A549 (cell line): Measurements from ENCODE around the gene CAMK2N2. TPM values are rescaled to one million over a fixed set of nuclear protein-coding genes. Genes with fewer than 3 reads are reported as not detected.

Experiments used
- ATAC-seq, 2 experiments: fragments of 200-7000 bp in 1 of 2; fragments of >200 bp in 1 of 2; cut with Nextera tagmentation in 1 of 2; cut with Tn5 transposase in 1 of 2; 3 replicates each; pipeline versions ENCODE4 v1.8.0 to v1.9.1; 2018 to 2020; ENCODE audit warnings: mild to moderate bottlenecking in 1 of 2, moderate library complexity in 1 of 2
- CTCF ChIA-PET: fragments of 300-600 bp; sonication (Branson Sonifier 250); formaldehyde crosslinking; extraction: SDS; loops from one replicate; lab custom pipeline; 2021; ENCODE audit warnings: antibody characterized with exemption, inconsistent platforms; lab: Yijun Ruan, JAX
- POLR2A ChIA-PET: fragments of 350-600 bp; formaldehyde crosslinking; extraction: SDS; loops from one replicate; lab custom pipeline; 2021; ENCODE audit warnings: antibody characterized with exemption, inconsistent platforms; lab: Yijun Ruan, JAX
- DNase-seq, 2 experiments: peaks; one replicate each; pipeline versions ENCODE4 v3.0.0 to v3.0.0-alpha.2; 2011 to 2016; ENCODE audit warnings: low read depth in 1 of 2, low spot score in 1 of 2
- FAIRE-seq: peaks from 2 replicates; lab custom pipeline; 2011; peaks lifted over from hg19 to GRCh38; lab: Jason Lieb, UNC
- H3K27ac ChIP-seq, 2 experiments: fragments of >200 bp; sonication (Bioruptor Twin); formaldehyde crosslinking; 3 replicates each; pipeline ENCODE4 v1.5.1; 2016 to 2017
- H3K4me1 ChIP-seq: fragments of >200 bp; sonication (Bioruptor Twin); formaldehyde crosslinking; 3 replicates; pipeline ENCODE4 v1.6.1; 2016
- H3K4me2 ChIP-seq: fragments of >200 bp; sonication (Bioruptor Twin); formaldehyde crosslinking; 3 replicates; pipeline ENCODE4 v1.6.1; 2016
- H3K4me3 ChIP-seq: fragments of >200 bp; sonication (Bioruptor Twin); formaldehyde crosslinking; 3 replicates; pipeline ENCODE4 v1.5.1; 2016
- H3K9me3 ChIP-seq: fragments of >200 bp; sonication (Bioruptor Twin); formaldehyde crosslinking; 3 replicates; pipeline ENCODE4 v1.6.1; 2016
- CBX8 ChIP-seq: fragments of 200-600 bp; sonication (generic); IDR thresholded peaks from 2 replicates; pipeline ENCODE4 v1.6.1; 2016
- CEBPB ChIP-seq, 2 experiments: fragments of >200 bp in 1 of 2; sonication (Bioruptor Twin) in 1 of 2; formaldehyde crosslinking in 1 of 2; IDR thresholded peaks; 2 replicates each; pipeline ENCODE4 v1.6.1; 2012 to 2016
- CTCF ChIP-seq: fragments of >200 bp; sonication (Bioruptor Twin); formaldehyde crosslinking; IDR thresholded peaks from 3 replicates; pipeline ENCODE4 v1.5.1; 2016
- EP300 ChIP-seq, 2 experiments: fragments of >200 bp; sonication (Bioruptor Twin); formaldehyde crosslinking; IDR thresholded peaks; 2 replicates in 1 of 2; 3 replicates in 1 of 2; pipeline ENCODE4 v1.6.1; 2016 to 2017
- FOXS1 ChIP-seq: fragments of 250-450 bp; sonication (Bioruptor Pico); IDR thresholded peaks from 2 replicates; pipeline ENCODE4 v1.5.0; 2020; ENCODE audit warnings: mild to moderate bottlenecking, moderate library complexity
- GATA3 ChIP-seq: IDR thresholded peaks from 2 replicates; pipeline ENCODE4 v1.6.1; 2012; ENCODE audit warnings: borderline replicate concordance
- JUNB ChIP-seq: fragments of >200 bp; sonication (Bioruptor Twin); formaldehyde crosslinking; IDR thresholded peaks from 2 replicates; pipeline ENCODE4 v1.6.1; 2016
- NR3C1 ChIP-seq: fragments of >200 bp; sonication (Bioruptor Twin); formaldehyde crosslinking; IDR thresholded peaks from 3 replicates; pipeline ENCODE4 v1.6.1; 2017
- RAD21 ChIP-seq, 2 experiments: fragments of >200 bp in 1 of 2; sonication (Bioruptor Twin) in 1 of 2; formaldehyde crosslinking in 1 of 2; IDR thresholded peaks in 1 of 2; conservative IDR thresholded peaks in 1 of 2; 2 replicates in 1 of 2; 3 replicates in 1 of 2; pipeline ENCODE4 v1.6.1; 2012 to 2018; ENCODE audit warnings: inconsistent platforms in 1 of 2
- SMC3 ChIP-seq: fragments of >200 bp; sonication (Bioruptor Twin); formaldehyde crosslinking; IDR thresholded peaks from 3 replicates; pipeline ENCODE4 v1.6.1; 2018; ENCODE audit warnings: inconsistent platforms
- USF2 ChIP-seq: fragments of 450-650 bp; IDR thresholded peaks from 2 replicates; pipeline ENCODE4 v1.6.1; 2014; ENCODE audit warnings: antibody characterized with exemption
- ZNF302 ChIP-seq: fragments of 250-450 bp; sonication (Bioruptor Pico); IDR thresholded peaks from 2 replicates; pipeline ENCODE4 v1.9.0; 2021; ENCODE audit warnings: inconsistent platforms, mild to moderate bottlenecking, moderate library complexity
- WGBS: methylation state at CpG from one replicate; pipeline ENCODE4 v1.1.6; 2017; ENCODE audit errors: missing lambda C conversion rate; 5-methylcytosine and 5-hydroxymethylcytosine counted together
- polyA plus RNA-seq, 4 experiments: library from polyadenylated mRNA; depleted of rRNA in 3 of 4; stranded (reverse); fragments of >200 nt; fragmentation: RNase III in 1 of 4; extraction: RNeasy Plus Mini Kit Qiagen cat#74134 plus additional on column Dnase treatment in 1 of 4; gene quantifications; 2 replicates in 3 of 4; 3 replicates in 1 of 4; pipeline ENCODE4 v1.2.3, GENCODE V29; 2011 to 2017
- TF ChIP-seq, protein P1 (sequence below): fragments of 250-450 bp; sonication (Bioruptor Pico); IDR thresholded peaks from 2 replicates; pipeline ENCODE4 v1.5.0; 2021; ENCODE audit warnings: mild to moderate bottlenecking, moderate library complexity, borderline replicate concordance
- TF ChIP-seq, protein P2 (sequence below): fragments of 250-450 bp; sonication (Bioruptor Pico); IDR thresholded peaks from 2 replicates; pipeline ENCODE4 v1.5.0; 2020; ENCODE audit warnings: low read depth, mild to moderate bottlenecking, moderate library complexity

The CAMK2N2 gene
- polyA plus RNA-seq, 2 of the 4 experiments (the other 2 are of a cell fraction): 0.05 to 0.71 TPM

- CTCF ChIA-PET: interaction anchor here (0.5 to 1.8 kb wide), 7 partner anchors 93 to 462 kb away, joined by 3 to 7 read pairs (median 3); no protein-coding TSS in a partner anchor
- no peaks in the 10 kb centered on the region for H3K4me1 ChIP-seq
- POLR2A ChIA-PET: no interaction called here
- 75% methylated on average over 8 of the region's 10 CpGs for WGBS
- H3K4me2 ChIP-seq: no peak overlapping the region
- no peak for ATAC-seq
- no peak for TF ChIP-seq USF2
- no peak for DNase-seq
- FAIRE-seq: no peak
- no peaks in the 10 kb centered on the region for H3K9me3 ChIP-seq
- no peak overlapping the region for H3K4me3 ChIP-seq
- H3K27ac ChIP-seq: no peak overlapping the region
Observed at GRCh38 chr3:184290331-184290730, 29.0 kb upstream of the CAMK2N2 start.

DNA sequence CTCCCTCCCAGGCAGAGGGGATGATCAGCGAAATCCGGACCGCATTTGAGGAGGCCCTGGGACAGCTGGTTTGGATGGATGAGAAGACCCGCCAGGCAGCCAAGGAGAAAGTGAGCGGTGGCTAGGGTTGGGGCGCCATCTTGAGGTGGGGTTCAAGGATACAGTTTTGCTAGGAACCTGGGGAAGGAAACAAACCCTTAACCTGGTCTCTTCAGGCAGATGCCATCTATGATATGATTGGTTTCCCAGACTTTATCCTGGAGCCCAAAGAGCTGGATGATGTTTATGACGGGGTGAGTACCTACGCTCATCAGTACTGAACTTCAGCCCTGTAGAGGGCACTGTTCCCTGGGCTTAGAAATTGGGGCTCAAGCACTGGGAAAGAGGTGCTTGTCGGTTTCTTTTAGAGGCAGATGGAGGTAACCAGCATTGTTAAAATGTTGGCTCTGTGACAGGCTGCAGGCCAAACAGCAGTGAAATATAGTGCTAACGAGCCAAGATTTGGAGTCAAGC lies 28.1 kb upstream of the CAMK2N2 start:
- ChIA-PET CTCF (interaction anchor here (0.5 to 1.8 kb wide), 25 partner anchors 8 to 404 kb away, joined by 3 to 11 read pairs (median 3); partner anchors contain the start of genes EEF1AKMT4, HTR3C and VWA5B2), POLR2A (no interaction called here)
- DNase-seq: peak; percentile 66 to 74
- Histone ChIP-seq H3K9me3 (no peaks in the 10 kb centered on the region), H3K4me2 (no peak overlapping the region), H3K27ac (no peak overlapping the region), H3K4me3 (no peak overlapping the region), H3K4me1 (no peaks in the 10 kb centered on the region)
- no peak for FAIRE-seq
- 12% methylated on average over 10 of the region's 10 CpGs for WGBS
- no peak for TF ChIP-seq JUNB
- TF ChIP-seq GATA3: no peak
- peak; percentile 36; the same call in 1 of the 3 replicates for TF ChIP-seq SMC3
- peak; percentile 79 to 88 for TF ChIP-seq RAD21 (conservative IDR thresholded peaks at IDR 0.05 in 1 of 2, IDR thresholded peaks at IDR 0.05 in 1 of 2)
- TF ChIP-seq NR3C1: no peak
- TF ChIP-seq CTCF: peak; percentile 71
- no peak for TF ChIP-seq ZNF302
- TF ChIP-seq, protein P1, sequence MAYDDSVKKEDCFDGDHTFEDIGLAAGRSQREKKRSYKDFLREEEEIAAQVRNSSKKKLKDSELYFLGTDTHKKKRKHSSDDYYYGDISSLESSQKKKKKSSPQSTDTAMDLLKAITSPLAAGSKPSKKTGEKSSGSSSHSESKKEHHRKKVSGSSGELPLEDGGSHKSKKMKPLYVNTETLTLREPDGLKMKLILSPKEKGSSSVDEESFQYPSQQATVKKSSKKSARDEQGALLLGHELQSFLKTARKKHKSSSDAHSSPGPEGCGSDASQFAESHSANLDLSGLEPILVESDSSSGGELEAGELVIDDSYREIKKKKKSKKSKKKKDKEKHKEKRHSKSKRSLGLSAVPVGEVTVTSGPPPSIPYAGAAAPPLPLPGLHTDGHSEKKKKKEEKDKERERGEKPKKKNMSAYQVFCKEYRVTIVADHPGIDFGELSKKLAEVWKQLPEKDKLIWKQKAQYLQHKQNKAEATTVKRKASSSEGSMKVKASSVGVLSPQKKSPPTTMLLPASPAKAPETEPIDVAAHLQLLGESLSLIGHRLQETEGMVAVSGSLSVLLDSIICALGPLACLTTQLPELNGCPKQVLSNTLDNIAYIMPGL (CRISPR knock-in tag): no peak
- TF ChIP-seq, all 56 proteins: peak for 3
- peak; percentile 78 to 88; a peak in 5 of 6 replicates for ATAC-seq

- 4% methylated on average over 4 of the region's 4 CpGs for WGBS
- DNase-seq: peak; percentile 71 to 78
- Histone ChIP-seq H3K9me3 (no peaks in the 10 kb centered on the region), H3K27ac (no peak overlapping the region), H3K4me3 (no peak overlapping the region), H3K4me2 (no peak overlapping the region), H3K4me1 (no peaks in the 10 kb centered on the region)
- CTCF ChIA-PET: interaction anchor here (0.6 to 4.5 kb wide), 11 partner anchors 10 to 399 kb away, joined by 3 to 24 read pairs (median 3); partner anchors contain the start of genes EEF1AKMT4 and VWA5B2
- TF ChIP-seq NR3C1: no peak
- TF ChIP-seq, protein P2, sequence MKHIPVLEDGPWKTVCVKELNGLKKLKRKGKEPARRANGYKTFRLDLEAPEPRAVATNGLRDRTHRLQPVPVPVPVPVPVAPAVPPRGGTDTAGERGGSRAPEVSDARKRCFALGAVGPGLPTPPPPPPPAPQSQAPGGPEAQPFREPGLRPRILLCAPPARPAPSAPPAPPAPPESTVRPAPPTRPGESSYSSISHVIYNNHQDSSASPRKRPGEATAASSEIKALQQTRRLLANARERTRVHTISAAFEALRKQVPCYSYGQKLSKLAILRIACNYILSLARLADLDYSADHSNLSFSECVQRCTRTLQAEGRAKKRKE (CRISPR knock-in tag): no peak
- TF ChIP-seq CBX8: no peak
- TF ChIP-seq CEBPB (IDR thresholded peaks at IDR 0.05): no peak
- peak; percentile 39 to 67; a peak in 4 of 5 replicates for TF ChIP-seq RAD21 (conservative IDR thresholded peaks at IDR 0.05 in 1 of 2, IDR thresholded peaks at IDR 0.05 in 1 of 2)
- TF ChIP-seq FOXS1: no peak
- TF ChIP-seq, protein P1 (CRISPR knock-in tag): no peak
- TF ChIP-seq CTCF: peak; percentile 26; the same call in 2 of the 3 replicates
- no peak for TF ChIP-seq ZNF302
- no peak for TF ChIP-seq EP300 (IDR thresholded peaks at IDR 0.05)
- POLR2A ChIA-PET: no interaction called here
- peak; percentile 79 to 86 for ATAC-seq
- FAIRE-seq: no peak
Observed at GRCh38 chr3:184284696-184285095, 23.3 kb upstream of the CAMK2N2 start.
